ENCODE results near the gene TRIM46. TPM values are rescaled to one million over a fixed set of nuclear protein-coding genes. Genes with fewer than 3 reads are reported as not detected.
"Not testable (repeated sequence)": the region's sequence is repeated elsewhere in the genome, so short reads cannot be mapped to it uniquely, and the experiment has no call there.

The TRIM46 gene
- total RNA-seq, 1 experiment from 2014 or later: 1.3 TPM

DNA sequence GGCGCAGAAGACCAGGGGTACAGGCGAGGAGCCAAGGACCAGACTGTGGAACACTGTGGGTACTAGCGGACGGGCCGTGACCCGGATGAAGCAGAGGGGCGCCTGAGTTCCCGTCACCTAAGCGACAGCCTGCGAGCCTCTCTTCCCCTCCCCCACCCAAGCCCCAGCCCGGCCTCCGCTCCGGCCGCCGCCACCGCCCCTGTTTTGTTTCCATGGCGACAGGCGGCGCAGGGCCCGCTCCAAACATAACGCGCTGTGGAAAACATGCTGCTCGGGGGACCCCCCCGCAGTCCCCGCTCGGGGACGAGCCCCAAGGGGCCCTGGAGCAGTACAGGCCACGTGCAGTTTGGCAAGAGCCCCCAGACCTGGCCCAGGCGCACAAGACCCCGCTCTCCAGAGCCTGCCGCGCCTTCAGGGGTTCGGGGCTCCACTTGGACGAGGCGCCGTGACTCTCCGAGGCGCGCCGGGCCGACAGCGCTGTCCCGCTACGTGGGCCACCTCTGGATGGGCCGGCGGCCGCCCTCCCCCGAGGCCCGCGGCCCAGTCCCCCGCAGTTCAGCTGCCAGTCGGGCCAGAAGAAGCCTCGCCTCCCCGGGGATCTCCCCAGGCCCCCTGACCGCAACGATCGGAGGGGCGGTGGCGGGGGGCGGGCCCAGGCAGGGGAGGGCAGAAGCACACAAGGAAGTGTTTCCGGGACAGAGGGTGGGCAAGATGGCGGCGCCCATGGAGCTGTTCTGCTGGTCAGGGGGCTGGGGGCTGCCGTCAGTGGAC lies 35.1 kb downstream of the TRIM46 start, which contains the start of gene MTX1:
Gene MTX1 (plus strand): TSS at position 155 of the 771 bp plus-strand sequence. CDS start 110 bp downstream, at position 265.
- in situ Hi-C loops (cut with HindIII; ENCODE audit: low pct_unique_long_range_greater_than_20kb, low sequenced_read_pairs): no loop called here
- peak; percentile 87 for DNase-seq (ENCODE audit: low read depth, low spot score)

DNA sequence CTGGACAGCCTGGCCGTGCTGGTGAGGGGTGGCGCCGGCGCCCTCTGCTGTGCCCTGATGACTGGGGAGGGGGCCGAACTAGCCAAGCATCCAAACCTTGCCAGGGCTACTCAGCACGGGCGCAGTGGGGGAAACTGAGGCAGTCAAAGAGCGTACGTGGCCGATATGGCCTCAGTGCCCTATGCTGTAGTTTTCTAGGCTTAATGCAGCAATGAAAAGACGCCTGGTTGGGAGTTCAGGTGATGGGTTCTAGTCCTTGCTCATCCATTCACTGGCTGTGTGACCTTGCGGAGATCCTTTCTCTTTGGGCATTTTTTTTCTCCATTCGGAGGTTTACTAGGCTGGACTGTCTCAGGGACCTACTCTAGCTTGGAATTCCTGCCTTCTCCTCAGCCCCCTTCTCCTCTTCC lies 35.7 kb downstream of the TRIM46 start:
- DNase-seq (ENCODE audit: low read depth, low spot score): no peak
- in situ Hi-C loops (cut with HindIII; ENCODE audit: low pct_unique_long_range_greater_than_20kb, low sequenced_read_pairs): no loop called here

DNA sequence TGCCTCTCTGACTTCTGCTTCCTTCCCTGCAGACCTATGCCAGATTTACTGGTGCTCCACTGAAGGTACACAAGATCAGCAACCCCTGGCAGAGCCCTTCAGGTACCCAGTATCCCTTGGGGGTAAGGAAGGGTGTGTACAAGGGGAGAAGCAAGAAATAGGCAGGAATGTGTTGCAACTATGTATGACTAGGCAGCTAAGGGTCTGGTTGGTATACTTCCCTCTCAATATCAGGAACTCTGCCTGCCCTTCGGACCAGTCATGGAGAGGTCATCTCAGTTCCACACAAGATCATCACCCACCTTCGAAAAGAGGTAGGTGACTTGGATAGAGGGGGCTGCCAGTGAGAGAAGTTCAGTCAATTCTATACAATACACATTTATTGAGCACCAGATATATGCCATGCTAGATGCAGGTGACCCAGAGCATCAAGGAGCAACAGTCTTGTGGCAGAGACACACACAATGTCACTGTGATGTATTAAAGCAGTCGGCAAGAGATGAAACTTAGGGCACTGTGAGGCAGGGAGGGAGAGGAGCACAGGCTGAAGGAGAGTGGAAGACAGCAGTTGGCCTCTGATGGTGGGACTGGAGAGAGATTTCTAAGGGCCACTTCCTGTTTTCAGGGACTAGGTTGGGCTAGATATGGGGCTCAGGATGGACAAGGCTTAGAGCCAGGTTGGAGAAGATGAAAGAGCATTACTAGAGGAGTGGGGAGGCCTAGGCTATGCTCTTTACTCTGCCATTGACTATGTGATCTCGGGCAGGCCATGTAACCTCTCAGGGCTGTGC lies 36.9 kb downstream of the TRIM46 start:
- DNase-seq (ENCODE audit: low read depth, low spot score): no peak
- in situ Hi-C loops (cut with HindIII; ENCODE audit: low pct_unique_long_range_greater_than_20kb, low sequenced_read_pairs): no loop called here

DNA sequence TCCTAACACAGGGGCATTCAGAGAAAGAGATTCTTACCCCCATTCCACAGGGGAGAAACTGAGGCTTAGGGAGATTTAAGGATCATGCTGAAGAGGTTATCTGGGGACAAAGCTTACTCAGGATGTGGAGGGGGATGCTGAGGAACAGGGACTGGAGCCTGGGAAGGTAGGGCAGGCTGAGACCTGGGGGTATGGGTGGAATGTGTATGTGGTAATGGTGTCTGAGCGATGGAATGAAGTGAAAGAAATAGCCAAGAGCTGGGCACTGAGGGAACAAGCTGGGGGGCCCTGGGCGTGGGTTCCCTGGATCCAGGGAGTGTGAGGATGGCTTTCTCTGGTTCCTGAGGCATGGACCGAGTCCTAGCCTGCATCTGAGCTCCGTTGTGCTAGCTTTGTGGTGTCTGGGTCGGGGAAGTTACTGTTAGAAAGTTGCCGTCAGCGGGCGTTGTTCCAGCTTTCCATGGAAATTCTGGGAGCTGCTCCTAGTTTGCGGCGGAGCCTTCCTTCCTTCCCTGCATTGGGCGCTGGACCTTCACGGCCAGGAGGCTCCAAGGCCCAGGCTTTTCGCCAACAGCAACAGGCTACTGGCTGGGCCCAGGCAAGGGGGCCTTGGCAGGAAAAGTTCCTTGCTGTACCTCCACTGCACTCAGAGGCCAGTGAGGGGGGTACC lies 37.9 kb downstream of the TRIM46 start:
- in situ Hi-C loops (cut with HindIII; ENCODE audit: low pct_unique_long_range_greater_than_20kb, low sequenced_read_pairs); DNase-seq (ENCODE audit: low read depth, low spot score): not testable (repeated sequence)

DNA sequence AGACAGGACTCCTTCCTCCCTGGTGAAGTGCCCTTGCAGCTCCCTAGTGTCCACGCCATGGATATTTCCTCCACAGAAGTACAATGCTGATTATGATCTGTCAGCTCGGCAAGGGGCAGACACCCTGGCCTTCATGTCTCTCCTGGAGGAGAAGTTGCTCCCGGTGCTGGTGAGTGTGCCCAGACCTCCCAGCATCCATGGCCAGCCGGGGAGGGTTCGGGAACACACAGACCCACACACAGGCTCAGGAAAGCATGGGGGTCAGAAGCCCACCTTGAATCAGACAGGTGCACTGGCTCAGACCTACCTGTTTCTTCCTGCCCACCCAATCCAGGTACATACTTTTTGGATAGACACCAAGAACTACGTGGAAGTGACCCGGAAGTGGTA lies 38.4 kb downstream of the TRIM46 start:
- in situ Hi-C loops (cut with HindIII; ENCODE audit: low pct_unique_long_range_greater_than_20kb, low sequenced_read_pairs): not testable (repeated sequence)

DNA sequence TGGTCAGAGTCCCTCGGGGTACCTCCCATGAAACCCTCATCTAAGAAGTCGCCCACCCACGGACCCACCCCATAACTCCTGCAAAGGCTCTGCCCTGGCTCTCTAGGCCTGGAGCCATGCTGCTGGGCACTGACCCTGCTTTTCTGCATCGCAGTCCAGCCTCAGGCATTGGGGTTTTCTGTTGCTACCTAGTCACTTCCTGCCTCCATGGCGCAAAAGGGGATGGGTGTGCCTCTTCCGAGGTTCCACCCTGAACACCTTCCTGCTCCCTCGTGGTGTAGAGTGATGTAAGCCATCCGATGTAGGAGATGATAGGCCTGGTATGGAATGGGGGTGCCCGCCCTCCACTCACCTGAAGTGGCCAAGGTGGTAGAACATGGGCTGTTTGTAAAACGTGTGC lies 41.1 kb downstream of the TRIM46 start:
- in situ Hi-C loops (cut with HindIII; ENCODE audit: low pct_unique_long_range_greater_than_20kb, low sequenced_read_pairs); DNase-seq (ENCODE audit: low read depth, low spot score): not testable (repeated sequence)

More for the DNA sequence above, 38.4 kb downstream of the TRIM46 start:
- DNase-seq (ENCODE audit: low read depth, low spot score): not testable (repeated sequence)

DNA sequence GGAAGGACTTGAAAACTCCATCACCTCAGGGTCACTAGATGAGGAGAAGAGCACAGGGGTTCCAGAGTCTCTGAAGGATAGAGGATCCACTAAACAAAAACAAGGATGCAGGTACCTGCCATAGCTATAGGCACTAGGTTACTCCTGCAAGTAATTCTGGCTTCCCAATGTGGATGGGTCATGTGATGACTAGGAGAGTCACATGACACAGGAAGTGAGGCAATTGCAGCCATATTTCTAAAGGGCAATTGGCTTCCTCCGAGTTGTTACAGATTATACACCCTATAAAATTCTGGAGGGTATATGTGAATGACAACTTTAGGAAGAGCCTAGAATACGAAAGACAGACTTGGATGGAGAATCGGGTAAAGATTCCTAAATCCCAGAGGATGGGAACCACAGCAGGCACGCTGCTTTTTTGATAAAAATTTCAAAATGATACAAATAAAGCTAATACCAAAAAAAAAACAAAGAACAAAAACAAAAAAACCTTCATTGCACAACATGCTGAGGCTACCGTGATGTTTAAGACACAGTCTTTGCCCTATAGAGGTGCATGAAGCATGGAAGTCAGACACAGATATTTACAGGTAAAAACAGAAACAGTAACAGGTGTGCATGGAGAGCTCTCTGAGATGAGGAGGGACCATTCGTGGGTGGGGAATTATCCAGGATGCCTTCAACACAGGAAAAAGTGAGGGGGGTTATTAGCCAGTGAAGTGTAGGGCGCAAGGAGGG lies 45.4 kb downstream of the TRIM46 start:
- in situ Hi-C loops (cut with HindIII; ENCODE audit: low pct_unique_long_range_greater_than_20kb, low sequenced_read_pairs): no loop called here
- DNase-seq (ENCODE audit: low read depth, low spot score): peak; percentile 74

DNA sequence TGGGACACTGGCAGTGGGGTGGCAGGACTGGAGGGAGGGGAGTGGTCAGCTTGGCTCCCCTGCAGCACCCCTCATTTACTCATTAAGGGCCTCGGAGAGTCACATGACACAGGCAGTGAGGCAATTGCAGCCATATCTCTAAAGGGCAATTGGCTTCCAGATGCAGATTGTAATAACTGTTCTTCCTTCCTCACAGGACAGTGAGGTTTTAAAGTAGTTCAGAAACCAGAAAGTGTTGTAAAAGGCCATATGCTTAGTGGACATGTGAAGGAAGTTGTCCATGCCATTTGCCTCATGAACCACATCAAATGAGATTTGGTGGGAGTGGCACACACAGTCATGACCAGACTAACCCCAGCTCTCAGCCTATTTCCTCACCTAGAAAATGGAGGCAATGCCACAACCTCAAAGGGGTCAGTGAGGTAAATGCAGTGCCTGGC lies 46.0 kb downstream of the TRIM46 start:
- peak; percentile 39 for DNase-seq (ENCODE audit: low read depth, low spot score)
- in situ Hi-C loops (cut with HindIII; ENCODE audit: low pct_unique_long_range_greater_than_20kb, low sequenced_read_pairs): no loop called here

DNA sequence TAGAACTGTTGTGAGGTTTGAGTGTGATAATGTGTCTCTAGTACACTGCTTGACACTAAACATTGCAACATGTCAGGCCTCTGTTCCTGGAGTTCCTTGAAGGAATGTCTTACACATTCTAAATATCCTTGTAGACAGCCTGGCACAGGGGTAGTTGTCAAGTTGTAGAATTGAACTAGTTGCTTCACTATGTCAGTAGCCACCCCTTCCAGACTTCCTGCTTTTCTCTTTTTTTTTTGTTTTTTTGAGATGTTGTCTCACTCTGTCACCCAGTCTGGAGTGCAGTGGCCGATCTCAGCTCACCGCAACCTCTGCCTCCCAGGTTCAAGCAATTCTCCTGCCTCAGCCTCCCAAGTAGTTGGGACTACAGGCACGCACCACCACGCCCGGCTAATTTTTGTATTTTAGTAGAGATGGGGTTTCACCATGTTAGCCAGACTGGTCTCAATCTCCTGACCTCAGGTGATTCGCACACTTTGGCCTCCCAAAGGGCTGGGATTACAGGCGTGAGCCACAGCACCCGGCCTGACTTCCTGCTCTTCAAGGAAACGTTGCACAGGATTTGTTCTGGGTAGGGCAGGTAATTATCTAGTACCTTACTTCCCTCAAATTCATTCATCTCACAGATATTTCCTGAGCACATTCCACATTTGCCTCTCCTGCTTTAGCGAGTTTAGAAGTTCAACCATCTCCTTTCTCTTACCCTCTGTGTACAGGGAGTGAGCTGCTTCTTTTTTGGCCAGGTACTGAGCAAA lies 46.7 kb downstream of the TRIM46 start:
- in situ Hi-C loops (cut with HindIII; ENCODE audit: low pct_unique_long_range_greater_than_20kb, low sequenced_read_pairs); DNase-seq (ENCODE audit: low read depth, low spot score): not testable (repeated sequence)

DNA sequence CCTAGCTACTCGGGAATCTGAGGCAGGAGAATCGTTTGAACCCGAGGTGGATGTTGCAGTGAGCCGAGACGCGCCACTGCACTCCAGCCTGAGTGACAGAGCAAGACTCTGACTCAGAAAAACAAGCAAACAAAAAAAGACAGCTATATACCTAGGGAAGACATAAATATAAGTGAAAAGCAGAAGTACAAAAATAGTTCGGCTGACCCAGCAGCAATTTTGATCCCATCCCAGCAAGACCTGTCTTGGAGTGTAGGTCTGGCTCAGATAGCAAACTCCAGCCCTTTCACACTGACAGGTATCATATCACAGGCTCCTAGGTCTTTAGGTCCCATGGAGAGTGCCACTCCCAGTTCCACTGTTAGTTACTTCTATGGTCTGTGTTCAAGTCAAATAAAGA lies 49.4 kb downstream of the TRIM46 start:
- in situ Hi-C loops (cut with HindIII; ENCODE audit: low pct_unique_long_range_greater_than_20kb, low sequenced_read_pairs): no loop called here
- no peak for DNase-seq (ENCODE audit: low read depth, low spot score)

DNA sequence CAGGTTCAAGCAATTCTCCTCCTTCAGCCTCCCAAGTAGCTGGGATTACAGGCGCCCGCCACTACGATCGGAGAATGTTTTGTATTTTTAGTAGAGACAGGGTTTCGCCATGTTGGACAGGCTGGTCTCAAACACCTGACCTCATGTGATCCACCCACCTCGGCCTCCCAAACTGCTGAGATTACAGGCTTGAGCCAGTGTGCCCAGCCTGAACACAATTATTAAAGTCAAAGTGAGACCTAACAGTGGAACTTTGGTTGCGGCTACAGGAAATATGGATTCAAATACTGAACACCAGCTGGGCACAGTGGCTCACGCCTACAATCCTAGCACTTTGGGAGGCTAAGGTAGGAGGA lies 51.7 kb downstream of the TRIM46 start:
- DNase-seq (ENCODE audit: low read depth, low spot score); in situ Hi-C loops (cut with HindIII; ENCODE audit: low pct_unique_long_range_greater_than_20kb, low sequenced_read_pairs): not testable (repeated sequence)

DNA sequence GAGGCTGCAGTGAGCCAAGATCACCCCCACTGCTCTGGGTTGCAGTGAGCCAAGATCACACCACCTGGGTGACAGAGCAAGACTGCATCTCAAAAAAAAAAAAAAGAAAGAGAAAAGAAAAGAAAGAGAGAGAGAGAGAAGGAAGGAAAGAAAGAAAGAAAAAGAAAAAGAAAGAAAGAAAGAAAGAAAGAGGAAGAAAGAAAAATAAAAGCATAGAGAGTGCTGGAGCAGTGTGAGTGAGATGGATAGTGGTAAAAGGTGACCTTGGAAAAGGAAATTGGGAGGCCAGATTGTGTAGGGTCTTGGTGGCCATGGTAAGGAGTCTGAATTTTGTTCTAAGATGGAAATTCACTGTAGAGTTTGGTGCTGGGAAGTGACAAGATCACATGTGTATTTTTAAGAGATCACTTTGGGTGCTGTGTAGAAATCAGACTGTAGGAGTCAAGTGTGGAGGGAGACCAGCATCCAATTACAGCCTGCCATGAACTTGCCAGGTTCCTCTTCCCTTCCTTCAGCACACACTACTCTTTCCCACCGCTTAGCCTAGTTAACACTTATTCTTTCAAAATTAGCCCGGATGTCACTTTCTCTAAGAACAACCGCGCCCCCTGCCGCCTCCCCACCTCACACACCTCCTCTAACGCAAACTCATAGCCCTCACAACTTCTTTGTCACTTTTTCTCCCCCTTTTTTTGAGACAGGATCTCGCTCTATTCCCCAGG lies 52.7 kb downstream of the TRIM46 start:
- DNase-seq (ENCODE audit: low read depth, low spot score): peak; percentile 91
- in situ Hi-C loops (cut with HindIII; ENCODE audit: low pct_unique_long_range_greater_than_20kb, low sequenced_read_pairs): no loop called here

DNA sequence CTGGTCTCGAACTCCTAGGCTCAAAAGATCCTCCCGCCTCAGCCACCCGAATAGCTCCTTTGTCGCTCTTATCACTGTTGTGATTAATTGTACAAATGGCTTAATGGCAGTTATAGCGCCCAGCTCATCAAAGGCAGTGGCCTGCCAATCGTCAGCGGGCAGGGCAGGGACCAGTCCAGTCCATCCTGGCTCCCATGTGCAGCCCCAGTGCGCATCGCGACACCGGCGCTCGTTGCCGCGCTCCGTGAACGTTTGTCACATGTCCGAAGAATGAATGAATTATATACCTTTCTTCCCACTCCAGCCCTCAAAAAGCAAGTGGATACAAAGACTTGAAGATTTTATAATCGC lies 53.2 kb downstream of the TRIM46 start:
- peak; percentile 70 for DNase-seq (ENCODE audit: low read depth, low spot score)
- in situ Hi-C loops (cut with HindIII; ENCODE audit: low pct_unique_long_range_greater_than_20kb, low sequenced_read_pairs): no loop called here

DNA sequence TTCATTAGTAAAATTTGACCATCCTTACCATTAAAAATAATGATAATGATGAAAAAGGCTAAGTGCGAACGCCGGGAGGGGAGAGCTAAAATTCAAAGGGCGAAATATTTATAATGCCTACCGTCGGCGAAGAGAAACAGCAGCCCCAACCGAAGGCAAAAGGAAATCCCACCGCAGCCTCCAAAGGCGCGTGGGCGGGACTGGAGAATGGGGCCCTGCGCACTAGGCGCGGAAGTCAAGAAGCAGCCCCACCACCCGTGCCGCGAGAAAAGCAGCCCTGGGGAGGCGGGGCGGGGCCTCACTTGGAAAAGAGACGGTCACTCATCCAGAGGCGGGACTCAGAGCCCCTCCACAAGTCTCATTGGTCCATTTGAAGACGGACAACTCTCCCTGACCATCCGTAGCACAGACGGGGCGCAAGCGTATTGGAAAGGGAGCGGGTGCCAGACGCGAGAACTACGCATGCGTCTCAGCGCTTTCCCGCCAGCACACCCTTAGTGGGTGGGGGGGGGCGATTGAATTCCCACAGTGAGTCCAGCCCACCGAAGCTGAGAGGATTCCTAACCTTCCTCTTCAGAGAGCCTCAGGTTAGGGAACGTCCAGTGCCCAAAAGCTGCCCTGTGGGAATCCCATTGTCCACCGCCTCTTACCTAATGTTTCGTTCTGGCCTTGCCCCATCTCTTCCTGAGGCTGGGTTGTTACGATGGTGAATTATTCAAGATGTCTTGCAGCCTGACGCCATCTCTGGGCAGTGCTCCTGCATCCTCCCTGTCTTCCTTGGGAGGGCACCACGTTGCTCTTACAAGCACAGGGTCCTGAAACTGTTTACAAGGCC lies 53.8 kb downstream of the TRIM46 start:
- in situ Hi-C loops (cut with HindIII; ENCODE audit: low pct_unique_long_range_greater_than_20kb, low sequenced_read_pairs): no loop called here
- peak; percentile 100 for DNase-seq (ENCODE audit: low read depth, low spot score)

DNA sequence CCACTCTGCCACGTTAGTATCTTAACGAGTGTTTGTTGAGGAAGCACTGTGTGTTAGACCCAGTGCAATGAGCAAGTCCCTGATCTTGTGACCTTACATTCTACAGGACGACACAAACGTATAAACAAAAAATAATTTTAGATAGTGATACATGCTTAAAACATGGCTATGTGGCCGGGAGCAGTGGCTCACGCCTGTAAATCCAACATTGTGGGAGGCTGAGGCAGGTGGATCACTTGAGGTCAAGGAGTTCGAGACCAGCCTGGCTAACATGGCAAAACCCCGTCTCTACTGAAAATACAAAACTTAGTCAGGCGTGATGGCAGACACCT lies 54.4 kb downstream of the TRIM46 start:
- no peak for DNase-seq (ENCODE audit: low read depth, low spot score)
- in situ Hi-C loops (cut with HindIII; ENCODE audit: low pct_unique_long_range_greater_than_20kb, low sequenced_read_pairs): no loop called here

DNA sequence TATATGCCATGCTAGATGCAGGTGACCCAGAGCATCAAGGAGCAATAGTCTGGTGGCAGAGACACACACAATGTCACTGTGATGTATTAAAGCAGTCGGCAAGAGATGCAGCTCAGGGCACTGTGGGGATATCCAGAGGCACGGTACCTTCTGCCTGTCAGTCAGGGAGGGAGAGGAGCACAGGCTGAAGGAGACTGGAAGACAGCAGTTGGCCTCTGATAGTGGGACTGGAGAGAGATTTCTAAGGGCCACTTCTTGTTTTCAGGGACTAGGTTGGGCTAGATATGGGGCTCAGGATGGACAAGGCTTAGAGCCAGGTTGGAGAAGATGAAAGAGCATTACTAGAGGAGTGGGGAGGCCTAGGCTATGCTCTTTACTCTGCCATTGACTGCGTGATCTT lies 57.7 kb downstream of the TRIM46 start:
- in situ Hi-C loops (cut with HindIII; ENCODE audit: low pct_unique_long_range_greater_than_20kb, low sequenced_read_pairs); DNase-seq (ENCODE audit: low read depth, low spot score): not testable (repeated sequence)

Data from SK-MEL-5 (cell line).